Left lung (tissue), 10 donors: ENCODE results near the gene PLOD3. TPM values are rescaled to one million over a fixed set of nuclear protein-coding genes. Genes with fewer than 3 reads are reported as not detected.

Experiments
- ATAC-seq: fragments of 200-7000 bp; cut with Tn5 transposase; one replicate; pipeline ENCODE4 v1.9.1; 2020; ENCODE audit warnings: moderate library complexity
- DNase-seq, 4 donors: peaks; one replicate each; pipeline ENCODE4 v3.0.0-alpha.2; 2013 to 2020
- H3K27ac ChIP-seq, 2 donors: fragments of 200-600 bp; sonication (generic) in 1 of 2; one replicate each; pipeline versions ENCODE4 v1.5.0 to v1.8.0; 2020 to 2021
- H3K27me3 ChIP-seq, 2 donors: fragments of 200-600 bp; sonication (generic) in 1 of 2; one replicate each; pipeline versions ENCODE4 v1.5.0 to v1.8.0; 2020 to 2021
- H3K36me3 ChIP-seq, 2 donors: fragments of 200-600 bp; sonication (generic) in 1 of 2; one replicate each; pipeline versions ENCODE4 v1.5.0 to v1.8.0; 2020 to 2021
- H3K4me1 ChIP-seq, 2 donors: fragments of 200-600 bp; one replicate each; pipeline ENCODE4 v1.8.0; 2021
- H3K4me3 ChIP-seq, 2 donors: fragments of 200-600 bp; sonication (generic) in 1 of 2; one replicate each; pipeline versions ENCODE4 v1.5.0 to v1.8.0; 2020 to 2021; ENCODE audit warnings: mild to moderate bottlenecking in 1 of 2
- H3K9me3 ChIP-seq, 2 donors: fragments of 200-600 bp; sonication (generic) in 1 of 2; one replicate each; pipeline versions ENCODE4 v1.5.0 to v1.8.0; 2020 to 2021
- CTCF ChIP-seq, 2 donors: fragments of 200-600 bp; sonication (generic) in 1 of 2; IDR thresholded peaks; one replicate each; pipeline versions ENCODE4 v1.5.0 to v1.8.0; 2021; ENCODE audit warnings: antibody characterized with exemption in 2 of 2
- intact Hi-C, 2 donors: fragments of 100-400 bp; cut with DNase I; formaldehyde crosslinking; loops; one replicate each; pipeline versions ENCODE4 v1.11.2 to v1.14.2; 2022
- polyA plus RNA-seq, 6 donors: library from polyadenylated mRNA; unstranded; fragments of 120-200 nt; gene quantifications; one replicate each; pipeline ENCODE4 v1.2.1, GENCODE V29; 2013; ENCODE audit not compliant: insufficient read length in 6 of 6
- total RNA-seq, 2 donors: library from RNA; stranded (reverse); fragmentation: NEBNext Ultra II Directional; extraction: Animal tissue kit (Norgen Biotek cat#: 25700); gene quantifications; one replicate each; pipeline ENCODE4 v1.2.1, GENCODE V29; 2021
- donor health status: DM: no; HTN: yes; CAD: no.
- donor health status: DM: no; HTN: no; CAD: no.

The PLOD3 gene
- total and polyA plus RNA-seq, 8 donors: 60.9 to 120 (median 66.2) TPM

- H3K36me3 ChIP-seq: no peaks in the 10 kb centered on the region
- H3K27me3 ChIP-seq: peaks cover 99 to 100% of the 10 kb centered on the region in 2 donors
- ATAC-seq (no peak), DNase-seq (no peak)
- H3K27ac ChIP-seq: no peak overlapping the region
- intact Hi-C loops: no loop called here
- H3K9me3 ChIP-seq: no peaks in the 10 kb centered on the region
- H3K4me3 ChIP-seq: no peak overlapping the region
- TF ChIP-seq CTCF (IDR thresholded peaks at IDR 0.05): no peak
- peaks cover 14 to 35% of the 10 kb centered on the region in 2 donors for H3K4me1 ChIP-seq
Observed at GRCh38 chr7:101174322-101174854, 43.0 kb downstream of the PLOD3 start.

GRCh38 chr7:101173752-101174244 is 43.6 kb downstream of the PLOD3 start:
- no peak for TF ChIP-seq CTCF (IDR thresholded peaks at IDR 0.05)
- H3K4me1 ChIP-seq: peaks cover 14 to 39% of the 10 kb centered on the region in 2 donors
- peak; percentile 55 for ATAC-seq
- no peak overlapping the region for H3K4me3 ChIP-seq
- H3K27ac ChIP-seq: no peak overlapping the region
- DNase-seq: no peak
- intact Hi-C loops: no loop called here
- H3K9me3 ChIP-seq: no peaks in the 10 kb centered on the region
- H3K27me3 ChIP-seq: peaks cover 98 to 100% of the 10 kb centered on the region in 2 donors
- no peaks in the 10 kb centered on the region for H3K36me3 ChIP-seq

DNA sequence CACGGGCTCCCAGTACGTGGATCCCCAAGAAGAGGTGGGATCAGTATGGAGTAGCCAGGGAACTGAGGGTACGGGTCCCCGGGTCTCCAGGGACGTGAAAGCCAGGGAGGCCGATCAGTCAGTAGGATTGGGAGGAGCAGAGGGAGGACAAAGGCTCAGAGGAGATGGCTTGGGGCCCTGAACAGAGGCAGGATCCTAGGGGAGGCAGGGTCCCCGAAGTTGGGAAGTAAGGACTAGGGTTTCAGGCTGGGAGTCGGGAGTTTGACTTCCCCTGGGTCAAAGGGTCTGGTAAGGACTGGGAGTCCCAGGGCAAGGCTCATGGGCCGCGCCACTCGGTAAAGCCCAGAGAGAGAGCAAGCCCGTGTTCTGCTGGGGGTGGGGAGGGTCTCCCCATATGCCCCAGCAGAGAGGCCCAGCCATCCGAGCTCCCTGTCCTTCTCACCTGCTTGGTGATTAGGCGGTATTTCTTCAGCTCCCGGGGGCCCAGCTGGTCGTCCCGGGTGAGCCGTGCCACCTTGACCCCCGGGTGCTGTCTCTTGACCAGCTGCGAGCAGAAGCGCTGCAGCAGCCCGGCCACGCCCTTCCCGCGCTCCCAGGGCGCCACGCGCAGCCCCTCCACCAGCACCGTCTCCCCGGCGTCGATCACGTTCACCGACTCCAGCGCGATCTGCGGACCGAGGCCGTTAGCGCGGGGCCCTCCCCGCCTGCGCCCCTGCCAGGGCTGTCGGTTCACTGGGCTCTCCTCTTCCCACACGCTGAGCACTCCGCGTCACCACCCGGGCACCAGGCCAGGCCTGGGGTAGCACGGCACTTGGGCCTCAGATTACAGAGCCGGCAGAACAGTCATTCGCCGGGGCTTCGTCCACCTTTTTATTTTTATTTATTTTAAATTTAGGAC is 44.3 kb downstream of the PLOD3 start:
- Histone ChIP-seq H3K9me3 (no peaks in the 10 kb centered on the region), H3K4me1 (peaks cover 14 to 39% of the 10 kb centered on the region in 2 donors), H3K27ac (no peak overlapping the region), H3K27me3 (peaks cover 98 to 100% of the 10 kb centered on the region in 2 donors), H3K4me3 (no peak overlapping the region), H3K36me3 (no peaks in the 10 kb centered on the region)
- intact Hi-C loops: no loop called here
- DNase-seq: peak in 3 of 4 donors; percentile 76 to 89 (median 86)
- ATAC-seq: peak; percentile 82
- no peak for TF ChIP-seq CTCF (IDR thresholded peaks at IDR 0.05)

DNA sequence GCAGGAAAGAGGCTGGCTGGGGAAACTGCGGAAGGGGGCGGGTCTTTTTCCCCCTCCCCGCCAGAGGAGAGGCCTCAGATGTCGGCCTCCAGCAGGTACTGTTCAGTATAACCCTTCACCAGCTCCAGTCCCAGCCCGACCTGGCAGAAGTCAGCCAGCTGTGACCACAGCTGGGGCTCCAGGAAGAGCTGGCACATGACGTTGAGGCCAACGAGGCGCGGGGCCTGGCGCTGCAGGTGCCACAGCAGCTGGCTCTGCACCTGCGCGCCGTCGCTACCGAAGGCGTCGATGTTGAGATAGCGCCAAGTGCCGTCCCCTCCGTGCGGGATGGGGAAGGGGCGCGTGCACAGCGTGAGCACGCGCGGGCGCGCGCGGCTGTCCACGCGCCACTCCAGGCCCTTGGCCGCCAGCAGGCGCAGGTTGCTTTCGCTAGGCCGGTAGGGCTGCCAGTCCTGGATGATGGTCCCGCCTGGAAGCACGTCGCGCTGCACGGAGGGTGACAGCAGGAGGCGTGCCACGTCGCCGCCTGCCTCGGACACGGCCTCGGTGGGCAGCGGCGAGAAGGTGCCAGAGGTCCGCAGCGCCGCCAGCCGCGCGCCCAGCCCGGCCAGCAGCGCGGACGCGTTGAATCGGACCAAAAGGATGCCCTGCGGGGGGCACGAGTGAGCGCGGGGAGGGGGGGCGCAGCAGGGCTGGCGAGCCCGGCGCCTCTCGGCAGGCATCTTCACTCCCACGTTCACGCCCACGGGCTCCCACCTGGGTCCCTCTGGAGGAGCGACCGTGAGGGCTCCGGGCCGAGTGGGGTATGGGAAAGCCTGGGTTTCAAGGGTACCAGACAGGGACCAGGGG is 45.2 kb downstream of the PLOD3 start:
- no peak for TF ChIP-seq CTCF (IDR thresholded peaks at IDR 0.05)
- H3K36me3 ChIP-seq: no peaks in the 10 kb centered on the region
- peaks cover 96 to 100% of the 10 kb centered on the region in 2 donors for H3K27me3 ChIP-seq
- peaks cover 14 to 39% of the 10 kb centered on the region in 2 donors for H3K4me1 ChIP-seq
- no peaks in the 10 kb centered on the region for H3K9me3 ChIP-seq
- no peak overlapping the region for H3K27ac ChIP-seq
- intact Hi-C loops: no loop called here
- DNase-seq (no peak), ATAC-seq (no peak)
- no peak overlapping the region for H3K4me3 ChIP-seq
